Testis (tissue), 3 donors: ENCODE data around the gene ITIH5. TPM values are rescaled to one million over a fixed set of nuclear protein-coding genes. Genes with fewer than 3 reads are reported as not detected.

Experiments
- DNase-seq: peaks from one replicate; pipeline ENCODE4 v3.0.0-alpha.2; 2019
- H3K27ac ChIP-seq, 2 donors: fragments of 200-600 bp; sonication (generic); one replicate each; pipeline ENCODE4 v1.5.1; 2019
- H3K27me3 ChIP-seq: fragments of 200-600 bp; sonication (generic); one replicate; pipeline ENCODE4 v1.5.1; 2019
- H3K36me3 ChIP-seq: fragments of 200-600 bp; sonication (generic); one replicate; pipeline ENCODE4 v1.5.1; 2017; ENCODE audit warnings: low read depth; ENCODE audit errors: missing control alignments
- H3K4me1 ChIP-seq: fragments of 200-600 bp; sonication (generic); one replicate; pipeline ENCODE4 v1.5.1; 2019
- H3K4me3 ChIP-seq, 2 donors: fragments of 200-600 bp; sonication (generic); one replicate each; pipeline ENCODE4 v1.5.1; 2017 to 2019
- H3K9me3 ChIP-seq: fragments of 200-600 bp; sonication (generic); one replicate; pipeline ENCODE4 v1.5.1; 2017
- CTCF ChIP-seq, 3 experiments: fragments of 450-650 bp in 2 of 3; fragments of 200-600 bp in 1 of 3; sonication (generic) in 1 of 3; IDR thresholded peaks; one replicate each; pipeline ENCODE4 v1.5.1; 2016 to 2019; ENCODE audit warnings: antibody characterized with exemption in 3 of 3, mild to moderate bottlenecking in 2 of 3, moderate library complexity in 1 of 3
- POLR2A ChIP-seq: fragments of 450-650 bp; IDR thresholded peaks from one replicate; pipeline ENCODE4 v1.6.1; 2017; ENCODE audit warnings: antibody characterized with exemption, mild to moderate bottlenecking, moderate library complexity
- WGBS, 2 donors: methylation state at CpG; one replicate each; pipeline ENCODE4 v1.1.5; 2018; 5-methylcytosine and 5-hydroxymethylcytosine counted together
- intact Hi-C: fragments of 100-400 bp; cut with DNase I; formaldehyde crosslinking; loops from one replicate; pipeline ENCODE4 v1.15.1; 2023; ENCODE audit warnings: low total_unique reads
- polyA plus RNA-seq: library from polyadenylated mRNA; stranded (reverse); fragments of 350-450 nt; fragmentation: Illumina TruSeq; extraction: RNeasy Lipid Tissue Mini Kit (QIAGEN cat#74804); gene quantifications from one replicate; pipeline ENCODE4 v1.2.3, GENCODE V29; 2014; ENCODE audit warnings: low read depth, low replicate concordance; ENCODE audit not compliant: insufficient read depth
- total RNA-seq, 2 donors: library from RNA; depleted of rRNA; stranded (reverse); fragments of >200 nt; gene quantifications; one replicate each; pipeline ENCODE4 v1.2.3, GENCODE V29; 2016

The ITIH5 gene
- total and polyA plus RNA-seq, 3 donors from 2014 or later, result 28.0 to 38.1 (median 28.0) TPM

- Histone ChIP-seq H3K36me3 (no peaks in the 10 kb centered on the region), H3K27ac (no peak overlapping the region), H3K27me3 (no peaks in the 10 kb centered on the region), H3K4me3 (no peak overlapping the region), H3K9me3 (no peaks in the 10 kb centered on the region), H3K4me1 (no peaks in the 10 kb centered on the region)
- 95 to 100% methylated on average over 5 of the region's 5 CpGs for WGBS, 2 donors
- no peak for TF ChIP-seq POLR2A
- no peak for TF ChIP-seq CTCF (IDR thresholded peaks at IDR 0.05)
- no peak for DNase-seq
- intact Hi-C loops, result no loop called here
These were observed 89.2 kb downstream of the ITIH5 start for GRCh38 chr10:7577579-7577978.

GRCh38 chr10:7577176-7577575, 89.6 kb downstream of the ITIH5 start:
- Histone ChIP-seq H3K36me3 (no peaks in the 10 kb centered on the region), H3K4me1 (peaks cover 3% of the 10 kb centered on the region), H3K27me3 (no peaks in the 10 kb centered on the region), H3K9me3 (no peaks in the 10 kb centered on the region), H3K4me3 (no peak overlapping the region), H3K27ac (no peak overlapping the region)
- no peak for TF ChIP-seq POLR2A
- no peak for TF ChIP-seq CTCF (IDR thresholded peaks at IDR 0.05)
- WGBS, 2 donors, result 80 to 91% methylated on average over 4 of the region's 4 CpGs
- DNase-seq, result no peak
- intact Hi-C loops, result no loop called here

- Histone ChIP-seq H3K27me3 (no peaks in the 10 kb centered on the region), H3K4me3 (no peak overlapping the region), H3K4me1 (peaks cover 8% of the 10 kb centered on the region), H3K9me3 (no peaks in the 10 kb centered on the region), H3K27ac (no peak overlapping the region), H3K36me3 (no peaks in the 10 kb centered on the region)
- TF ChIP-seq CTCF (IDR thresholded peaks at IDR 0.05) (no peak), POLR2A (no peak)
- DNase-seq, result no peak
- WGBS, 2 donors, result 91 to 97% methylated on average over 21 of the region's 21 CpGs
- intact Hi-C loops, result no loop called here
These were observed 90.4 kb downstream of the ITIH5 start for GRCh38 chr10:7576340-7576739.

GRCh38 chr10:7572391-7572790, 94.4 kb downstream of the ITIH5 start:
- 41 to 49% methylated on average over 3 of the region's 3 CpGs for WGBS, 2 donors
- no peak for DNase-seq
- Histone ChIP-seq H3K36me3 (no peaks in the 10 kb centered on the region), H3K4me3 (no peak overlapping the region), H3K4me1 (peaks cover 8% of the 10 kb centered on the region), H3K27me3 (no peaks in the 10 kb centered on the region), H3K27ac (no peak overlapping the region), H3K9me3 (no peaks in the 10 kb centered on the region)
- intact Hi-C loops, result no loop called here
- no peak for TF ChIP-seq POLR2A
- TF ChIP-seq CTCF (IDR thresholded peaks at IDR 0.05), result no peak

GRCh38 chr10:7571981-7572380, 94.8 kb downstream of the ITIH5 start:
- TF ChIP-seq POLR2A (no peak), CTCF (IDR thresholded peaks at IDR 0.05) (no peak)
- Histone ChIP-seq H3K9me3 (no peaks in the 10 kb centered on the region), H3K27ac (no peak overlapping the region), H3K36me3 (no peaks in the 10 kb centered on the region), H3K4me1 (peaks cover 8% of the 10 kb centered on the region), H3K27me3 (no peaks in the 10 kb centered on the region), H3K4me3 (no peak overlapping the region)
- intact Hi-C loops, result no loop called here
- no peak for DNase-seq
- 48 to 55% methylated on average over 4 of the region's 4 CpGs for WGBS, 2 donors
